Caco-2 (cell line): Measurements from ENCODE around the gene CFAP77. TPM values are rescaled to one million over a fixed set of nuclear protein-coding genes. Genes with fewer than 3 reads are reported as not detected.

Experiments
- BruUV-seq: library from RNA; stranded (reverse); fragments of 400-500 nt; replicated peaks from 2 replicates; lab custom pipeline; 2021; lab: Mats Ljungman, UMichigan
- CTCF ChIA-PET: fragments of 300-600 bp; sonication (Branson Sonifier 250); formaldehyde crosslinking; loops from one replicate; lab custom pipeline; 2022; ENCODE audit warnings: antibody characterized with exemption; lab: Charles Lee
- POLR2A ChIA-PET: fragments of 300-600 bp; sonication (Branson Sonifier 250); formaldehyde crosslinking; loops from one replicate; lab custom pipeline; 2022; ENCODE audit warnings: antibody characterized with exemption; lab: Charles Lee
- DNase-seq, 2 experiments: peaks; one replicate each; pipeline versions ENCODE4 v3.0.0 to v3.0.0-alpha.2; 2020 to 2022
- H3K27me3 ChIP-seq: replicated peaks from 2 replicates; pipeline ENCODE4 v1.6.0; 2011; ENCODE audit warnings: low read length; ENCODE audit not compliant: control insufficient read depth, insufficient read depth
- H3K36me3 ChIP-seq: 2 replicates; pipeline ENCODE4 v1.5.1; 2011; ENCODE audit warnings: low read length; ENCODE audit not compliant: control insufficient read depth, insufficient read depth
- H3K4me1 ChIP-seq: fragments of 250-450 bp; sonication (Bioruptor Pico); 2 replicates; pipeline ENCODE4 v1.5.1; 2020; ENCODE audit warnings: mild to moderate bottlenecking
- H3K4me3 ChIP-seq: 2 replicates; pipeline ENCODE4 v1.5.1; 2011; ENCODE audit warnings: low read depth, mild to moderate bottlenecking, control low read depth, low read length
- H3K9me3 ChIP-seq: fragments of 250-450 bp; sonication (Bioruptor Pico); 2 replicates; pipeline ENCODE4 v1.5.1; 2020; ENCODE audit warnings: mild to moderate bottlenecking, moderate library complexity
- H3K27ac Mint-ChIP-seq: one replicate; pipeline ENCODE4 v1.8.0; 2022; ENCODE audit warnings: mixed read lengths; ENCODE audit not compliant: unreplicated experiment
- H3K27me3 Mint-ChIP-seq: one replicate; pipeline ENCODE4 v1.8.0; 2022; ENCODE audit warnings: mixed read lengths; ENCODE audit not compliant: insufficient read depth, unreplicated experiment
- H3K36me3 Mint-ChIP-seq: one replicate; pipeline ENCODE4 v1.8.0; 2022; ENCODE audit warnings: mild to moderate bottlenecking, mixed read lengths; ENCODE audit not compliant: insufficient read depth, unreplicated experiment
- H3K4me1 Mint-ChIP-seq: one replicate; pipeline ENCODE4 v1.8.0; 2022; ENCODE audit warnings: low read depth, mixed read lengths; ENCODE audit not compliant: unreplicated experiment
- H3K4me3 Mint-ChIP-seq: one replicate; pipeline ENCODE4 v1.8.0; 2022; ENCODE audit warnings: mild to moderate bottlenecking, moderate library complexity, mixed read lengths; ENCODE audit not compliant: unreplicated experiment
- H3K9me3 Mint-ChIP-seq: one replicate; pipeline ENCODE4 v1.8.0; 2022; ENCODE audit warnings: mixed read lengths; ENCODE audit not compliant: unreplicated experiment
- CTCF ChIP-seq, 2 experiments: fragments of 200-600 bp in 1 of 2; IDR thresholded peaks; 1 replicate in 1 of 2; 2 replicates in 1 of 2; pipeline versions ENCODE4 v1.5.1 to v1.8.0; 2011 to 2022; ENCODE audit warnings: antibody characterized with exemption in 1 of 2, control low read depth in 1 of 2, inconsistent platforms in 1 of 2, low read depth in 1 of 2, low read length in 1 of 2, mild to moderate bottlenecking in 1 of 2, moderate library complexity in 1 of 2; ENCODE audit not compliant: insufficient read depth in 1 of 2, severe bottlenecking in 1 of 2, unreplicated experiment in 1 of 2
- intact Hi-C: fragments of 100-400 bp; cut with micrococcal nuclease; formaldehyde crosslinking; loops from one replicate; pipeline ENCODE4 v1.10.0; 2022; ENCODE audit not compliant: unreplicated experiment
- total RNA-seq: library from RNA; stranded (reverse); gene quantifications from 2 replicates; pipeline ENCODE4 v1.2.3, GENCODE V29; 2022

The CFAP77 gene
- total RNA-seq, 1 experiment from 2014 or later = not detected

- no peaks in the 10 kb centered on the region for H3K9me3 Mint-ChIP-seq
- Histone ChIP-seq H3K27me3 (no peaks in the 10 kb centered on the region), H3K4me1 (no peaks in the 10 kb centered on the region), H3K9me3 (no peaks in the 10 kb centered on the region; the same call in 1 of the 2 replicates), H3K4me3 (no peak overlapping the region), H3K36me3 (no peaks in the 10 kb centered on the region)
- no peak for DNase-seq
- TF ChIP-seq CTCF (IDR thresholded peaks at IDR 0.05; ENCODE audit: insufficient read depth in 1 of 2, low read depth in 1 of 2, low read length in 1 of 2, severe bottlenecking in 1 of 2, unreplicated experiment in 1 of 2) = no peak
- no peak overlapping the region for H3K4me3 Mint-ChIP-seq
- no peaks in the 10 kb centered on the region for H3K36me3 Mint-ChIP-seq
- ChIA-PET CTCF (no interaction called here), POLR2A (no interaction called here)
- intact Hi-C loops = no loop called here
- peaks cover 14% of the 10 kb centered on the region for H3K27me3 Mint-ChIP-seq
- no peaks in the 10 kb centered on the region for H3K4me1 Mint-ChIP-seq
- H3K27ac Mint-ChIP-seq = no peak overlapping the region
- BruUV-seq = no TSS peak
Measured at GRCh38 chr9:132500193-132500592, 90.2 kb downstream of the CFAP77 start.

GRCh38 chr9:132502480-132502879, 92.5 kb downstream of the CFAP77 start:
- Histone ChIP-seq H3K9me3 (no peaks in the 10 kb centered on the region), H3K27me3 (no peaks in the 10 kb centered on the region), H3K4me1 (no peaks in the 10 kb centered on the region), H3K4me3 (no peak overlapping the region), H3K36me3 (no peaks in the 10 kb centered on the region)
- Mint-ChIP-seq H3K27me3 (peaks cover 9% of the 10 kb centered on the region), H3K27ac (no peak overlapping the region), H3K36me3 (no peaks in the 10 kb centered on the region), H3K4me1 (no peaks in the 10 kb centered on the region), H3K4me3 (no peak overlapping the region), H3K9me3 (no peaks in the 10 kb centered on the region)
- intact Hi-C loops = no loop called here
- DNase-seq = no peak
- POLR2A ChIA-PET = no interaction called here
- CTCF ChIA-PET = no interaction called here
- no peak for TF ChIP-seq CTCF (IDR thresholded peaks at IDR 0.05; ENCODE audit: insufficient read depth in 1 of 2, low read depth in 1 of 2, low read length in 1 of 2, severe bottlenecking in 1 of 2, unreplicated experiment in 1 of 2)
- BruUV-seq = no TSS peak

GRCh38 chr9:132503116-132503515, 93.1 kb downstream of the CFAP77 start:
- Histone ChIP-seq H3K9me3 (no peaks in the 10 kb centered on the region), H3K36me3 (no peaks in the 10 kb centered on the region), H3K4me1 (no peaks in the 10 kb centered on the region), H3K4me3 (no peak overlapping the region), H3K27me3 (no peaks in the 10 kb centered on the region)
- H3K9me3 Mint-ChIP-seq = no peaks in the 10 kb centered on the region
- intact Hi-C loops = no loop called here
- H3K4me3 Mint-ChIP-seq = no peak overlapping the region
- H3K27me3 Mint-ChIP-seq = peaks cover 9% of the 10 kb centered on the region
- no peak for DNase-seq
- TF ChIP-seq CTCF (IDR thresholded peaks at IDR 0.05; ENCODE audit: insufficient read depth in 1 of 2, low read depth in 1 of 2, low read length in 1 of 2, severe bottlenecking in 1 of 2, unreplicated experiment in 1 of 2) = no peak
- no peaks in the 10 kb centered on the region for H3K4me1 Mint-ChIP-seq
- H3K36me3 Mint-ChIP-seq = no peaks in the 10 kb centered on the region
- no TSS peak for BruUV-seq
- ChIA-PET CTCF (no interaction called here), POLR2A (no interaction called here)
- H3K27ac Mint-ChIP-seq = no peak overlapping the region
